K562 (cell line): ENCODE data around the gene CST7. TPM values are rescaled to one million over a fixed set of nuclear protein-coding genes. Genes with fewer than 3 reads are reported as not detected.

Experiments used
- ATAC-seq: fragments of 200-7000 bp; cut with Tn5 transposase; 3 replicates; pipeline ENCODE4 v1.9.1; 2020; ENCODE audit warnings: moderate library complexity
- BruUV-seq: library from RNA; stranded (reverse); fragments of 400-500 nt; replicated peaks from 2 replicates; lab custom pipeline; 2021; lab: Mats Ljungman, UMichigan
- CTCF ChIA-PET: fragments of 300-600 bp; formaldehyde crosslinking; extraction: SDS; loops from one replicate; lab custom pipeline; 2021; ENCODE audit warnings: low intra/inter-chr PET ratio; lab: Yijun Ruan, JAX
- POLR2A ChIA-PET: fragments of 300-600, 350-650 bp; sonication (Branson Sonifier 250); formaldehyde crosslinking; extraction: SDS; loops from one replicate; lab custom pipeline; 2021; ENCODE audit warnings: antibody characterized with exemption, inconsistent platforms; lab: Yijun Ruan, JAX
- DNase-seq, 4 experiments: peaks; one replicate each; pipeline versions ENCODE4 v3.0.0 to v3.0.0-alpha.2; 2011 to 2018; ENCODE audit warnings: low spot score in 3 of 4, mixed read lengths in 3 of 4; ENCODE audit errors: extremely low read depth in 1 of 4
- FAIRE-seq: peaks from 2 replicates; lab custom pipeline; 2011; peaks lifted over from hg19 to GRCh38; lab: Jason Lieb, UNC
- H2AFZ ChIP-seq: 2 replicates; pipeline ENCODE4 v1.6.0; 2011; ENCODE audit warnings: low read depth, low read length, control low read depth, inconsistent platforms
- H3K27ac ChIP-seq: fragments of 200-600 bp; 3 replicates; pipeline ENCODE4 v1.8.0; 2011; ENCODE audit warnings: low read depth, mild to moderate bottlenecking, control low read depth, inconsistent platforms, low read length, moderate library complexity, mixed read lengths; ENCODE audit errors: extremely low read depth
- H3K27me3 ChIP-seq, 2 experiments: fragments of 300-600 bp in 1 of 2; 2 replicates in 1 of 2; 3 replicates in 1 of 2; pipeline versions ENCODE4 v1.6.0 to v1.8.0; 2011; ENCODE audit warnings: inconsistent platforms in 2 of 2, low read length in 2 of 2, mild to moderate bottlenecking in 1 of 2, mixed read lengths in 1 of 2, moderate library complexity in 1 of 2; ENCODE audit not compliant: control insufficient read depth in 2 of 2, insufficient read depth in 2 of 2
- H3K36me3 ChIP-seq: fragments of 300-600 bp; 3 replicates; pipeline ENCODE4 v1.8.0; 2011; ENCODE audit warnings: mild to moderate bottlenecking, low read length, inconsistent platforms; ENCODE audit not compliant: control insufficient read depth, insufficient read depth
- H3K4me1 ChIP-seq, 2 experiments: fragments of 200-600 bp in 1 of 2; replicated peaks in 1 of 2; 2 replicates in 1 of 2; 3 replicates in 1 of 2; pipeline versions ENCODE4 v1.5.1 to v1.8.0; 2011; ENCODE audit warnings: inconsistent platforms in 2 of 2, low read length in 2 of 2, mild to moderate bottlenecking in 1 of 2, mixed read lengths in 1 of 2, moderate library complexity in 1 of 2; ENCODE audit not compliant: control insufficient read depth in 2 of 2, insufficient read depth in 2 of 2
- H3K4me2 ChIP-seq: 2 replicates; pipeline ENCODE4 v1.6.1; 2011; ENCODE audit warnings: low read length, control low read depth, inconsistent platforms, mixed read lengths; ENCODE audit not compliant: insufficient read depth
- H3K4me3 ChIP-seq: fragments of 200-600 bp; sonication (generic), shearing (Covaris generic); 2 replicates; pipeline ENCODE4 v1.5.1; 2016; ENCODE audit warnings: control low read depth, inconsistent platforms
- H3K79me2 ChIP-seq: fragments of 200-600 bp; 3 replicates; pipeline ENCODE4 v1.8.0; 2011; ENCODE audit warnings: low read length, inconsistent platforms; ENCODE audit not compliant: control insufficient read depth, insufficient read depth
- H3K9ac ChIP-seq, 2 experiments: 2 replicates each; pipeline versions ENCODE4 v1.6.0 to v1.6.1; 2011; ENCODE audit warnings: low read depth in 2 of 2, low read length in 2 of 2, control low read depth in 1 of 2, inconsistent platforms in 1 of 2, mild to moderate bottlenecking in 1 of 2, mixed read lengths in 1 of 2; ENCODE audit not compliant: insufficient read depth in 1 of 2
- H3K9me1 ChIP-seq: one replicate; pipeline ENCODE4 v1.6.0; 2011; ENCODE audit warnings: inconsistent platforms, mild to moderate bottlenecking, low read length, moderate library complexity; ENCODE audit not compliant: control insufficient read depth, insufficient read depth
- H3K9me3 ChIP-seq: replicated peaks from 2 replicates; pipeline ENCODE4 v1.5.1; 2011; ENCODE audit warnings: low read depth, low read length, inconsistent platforms; ENCODE audit not compliant: control insufficient read depth, insufficient read depth
- H4K20me1 ChIP-seq: replicated peaks from 2 replicates; pipeline ENCODE4 v1.6.1; 2011; ENCODE audit warnings: low read length, inconsistent platforms, mixed read lengths; ENCODE audit not compliant: control insufficient read depth, insufficient read depth
- ARID1B ChIP-seq: fragments of 450-650 bp; IDR thresholded peaks from 2 replicates; pipeline ENCODE4 v1.6.1; 2016; ENCODE audit warnings: antibody characterized with exemption, mild to moderate bottlenecking, inconsistent platforms
- BRD9 ChIP-seq: fragments of 450-650 bp; IDR thresholded peaks from 2 replicates; pipeline ENCODE4 v1.6.1; 2018; ENCODE audit warnings: low read depth; ENCODE audit not compliant: partially characterized antibody
- CHD4 ChIP-seq: fragments of 200-600 bp; sonication (generic); IDR thresholded peaks from 3 replicates; pipeline ENCODE4 v1.6.1; 2012; ENCODE audit warnings: low read depth, mild to moderate bottlenecking, mixed read lengths, low read length, inconsistent platforms; ENCODE audit not compliant: insufficient read depth, insufficient replicate concordance, poor library complexity, severe bottlenecking
- COPS2 ChIP-seq: fragments of 450-650 bp; conservative IDR thresholded peaks from 2 replicates; pipeline ENCODE4 v1.6.1; 2016; ENCODE audit warnings: mild to moderate bottlenecking, moderate library complexity
- EZH2 ChIP-seq: IDR thresholded peaks from 2 replicates; pipeline ENCODE4 v1.6.1; 2012; ENCODE audit warnings: low read depth, mild to moderate bottlenecking, inconsistent platforms, low read length, borderline replicate concordance
- GTF2F1 ChIP-seq: IDR thresholded peaks from 2 replicates; pipeline ENCODE4 v1.6.1; 2011; ENCODE audit warnings: low read depth, low read length, improper control_type of control experiment
- NCOA4 ChIP-seq: fragments of 450-650 bp; IDR thresholded peaks from 2 replicates; pipeline ENCODE4 v1.6.1; 2018; ENCODE audit warnings: mild to moderate bottlenecking; ENCODE audit not compliant: partially characterized antibody
- PATZ1 ChIP-seq: fragments of 250-450 bp; sonication (Bioruptor Pico); IDR thresholded peaks from 2 replicates; pipeline ENCODE4 v1.5.0; 2020; ENCODE audit warnings: mild to moderate bottlenecking, borderline replicate concordance
- PTTG1 ChIP-seq: fragments of 450-650 bp; IDR thresholded peaks from 2 replicates; pipeline ENCODE4 v1.6.1; 2016; ENCODE audit warnings: low read depth, mild to moderate bottlenecking, missing genetic modification characterization, missing compliant biosample characterization
- RAD21 ChIP-seq, 2 experiments: fragments of 250-450 bp in 1 of 2; fragments of 450-650 bp in 1 of 2; sonication (Bioruptor Pico) in 1 of 2; formaldehyde crosslinking in 1 of 2; IDR thresholded peaks in 1 of 2; conservative IDR thresholded peaks in 1 of 2; 2 replicates each; pipeline versions ENCODE4 v1.4.0 to v1.8.0; 2020 to 2022; ENCODE audit warnings: mild to moderate bottlenecking in 2 of 2, moderate library complexity in 1 of 2
- SFPQ ChIP-seq: fragments of 200-400 bp; formaldehyde crosslinking; IDR thresholded peaks from 2 replicates; pipeline ENCODE4 v1.6.1; 2017; ENCODE audit warnings: mild to moderate bottlenecking, low read depth, low read length, moderate library complexity
- SIRT6 ChIP-seq: IDR thresholded peaks from one replicate; pipeline ENCODE4 v1.6.1; 2012; ENCODE audit warnings: low read depth, mild to moderate bottlenecking, control low read depth, inconsistent platforms, low read length, moderate library complexity
- SP1 ChIP-seq: sonication (generic); formaldehyde crosslinking; IDR thresholded peaks from 2 replicates; pipeline ENCODE4 v1.8.1; 2022; ENCODE audit warnings: mild to moderate bottlenecking, missing genetic modification reagents
- SRSF9 ChIP-seq: fragments of 200-400 bp; formaldehyde crosslinking; IDR thresholded peaks from 2 replicates; pipeline ENCODE4 v1.6.1; 2017; ENCODE audit warnings: low read depth, low read length, borderline replicate concordance
- ZBTB26 ChIP-seq: fragments of 450-650 bp; formaldehyde crosslinking; IDR thresholded peaks from 2 replicates; pipeline ENCODE4 v1.4.0; 2022; ENCODE audit warnings: missing genetic modification characterization
- ZNF124 ChIP-seq: sonication (generic); formaldehyde crosslinking; IDR thresholded peaks from 2 replicates; pipeline ENCODE4 v1.8.1; 2022; ENCODE audit warnings: missing genetic modification reagents
- WGBS: fragments of 100-300 bp; shearing (Covaris generic); methylation state at CpG from one replicate; pipeline ENCODE4 v1.1.6; 2016; ENCODE audit warnings: low coverage, mixed read lengths; ENCODE audit not compliant: insufficient coverage; ENCODE audit errors: missing lambda C conversion rate; 5-methylcytosine and 5-hydroxymethylcytosine counted together
- in situ Hi-C: fragments of 300-500 bp; cut with MboI; formaldehyde crosslinking; loops from 4 replicates; pipeline ENCODE4 v1.15.0; 2018; ENCODE audit warnings: inconsistent platforms, mixed read lengths
- intact Hi-C: fragments of 100-400 bp; cut with micrococcal nuclease; formaldehyde crosslinking; loops from 2 replicates; pipeline ENCODE4 v1.14.2; 2022
- polyA plus RNA-seq, 8 experiments: library from polyadenylated mRNA; depleted of rRNA in 4 of 8; stranded (reverse) in 5 of 8; unstranded in 3 of 8; fragments of >200 nt; fragmentation: Nextera tagmentation in 2 of 8; fragmentation: Illumina TruSeq in 1 of 8; extraction: Ambion mirVana in 2 of 8; extraction: Trizol in 1 of 8; gene quantifications; 2 replicates each; pipeline versions ENCODE4 v1.2.1 to v1.2.3, GENCODE V29; 2011 to 2014; ENCODE audit warnings: inconsistent platforms in 1 of 8, missing spikeins in 1 of 8
- total RNA-seq, 7 experiments: library from RNA; depleted of rRNA in 6 of 7; stranded (reverse); fragments of >200 nt in 6 of 7; fragmentation: Illumina TruSeq in 2 of 7; extraction: Trizol in 2 of 7; gene quantifications; 2 replicates each; pipeline versions ENCODE4 v1.2.1 to v1.2.3, GENCODE V29; 2011 to 2021; ENCODE audit warnings: low replicate concordance in 1 of 7

The CST7 gene
- total and polyA plus RNA-seq, 9 of the 15 experiments (the other 6 are each of a cell fraction or from before 2014, with no cell fraction given) = not detected

- H3K4me3 ChIP-seq = no peak overlapping the region
- ChIA-PET CTCF (no interaction called here), POLR2A (interaction anchor here (1.1 kb wide), 1 partner anchor 26 kb away, joined by 3 read pairs; no protein-coding TSS in a partner anchor)
- no peaks in the 10 kb centered on the region for H3K9me1 ChIP-seq
- intact Hi-C loops (no loop called here), in situ Hi-C loops (loop anchor here (10.0 kb wide), 1 partner anchor 167 kb away; no protein-coding TSS in a partner anchor)
- no peak overlapping the region for H2AFZ ChIP-seq
- no peaks in the 10 kb centered on the region for H3K4me1 ChIP-seq
- H3K36me3 ChIP-seq = no peaks in the 10 kb centered on the region
- H3K27me3 ChIP-seq = peaks cover 3 to 51% of the 10 kb centered on the region in 2 experiments; a peak in 3 of 5 replicates
- no peak overlapping the region for H3K27ac ChIP-seq
- H3K9me3 ChIP-seq = no peaks in the 10 kb centered on the region
- no peak overlapping the region; a peak in 1 of 4 replicates for H3K9ac ChIP-seq
- H4K20me1 ChIP-seq = no peaks in the 10 kb centered on the region
- FAIRE-seq (no peak), DNase-seq (no peak), ATAC-seq (no peak)
- H3K79me2 ChIP-seq = no peaks in the 10 kb centered on the region
- no TSS peak for BruUV-seq
- WGBS = 2% methylated on average over 15 of the region's 22 CpGs
- no peak overlapping the region for H3K4me2 ChIP-seq
- no peak for TF ChIP-seq SRSF9
- TF ChIP-seq SIRT6 = no peak
- no peak for TF ChIP-seq BRD9
- no peak for TF ChIP-seq PTTG1
- TF ChIP-seq ZNF124 (CRISPR knock-in tag) = no peak
- TF ChIP-seq GTF2F1 = no peak
- TF ChIP-seq PATZ1 (CRISPR knock-in tag) = no peak
- TF ChIP-seq SFPQ = no peak
- no peak for TF ChIP-seq COPS2
- TF ChIP-seq SP1 (CRISPR knock-in tag) = no peak
- no peak for TF ChIP-seq ZBTB26 (CRISPR knock-in tag)
- no peak for TF ChIP-seq ARID1B
- TF ChIP-seq NCOA4 = no peak
- no peak for TF ChIP-seq EZH2
- TF ChIP-seq CHD4 = no peak
- no peak for TF ChIP-seq RAD21 (CRISPR knock-in tag; conservative IDR thresholded peaks at IDR 0.05 in 1 of 2, IDR thresholded peaks at IDR 0.05 in 1 of 2)
Observed at GRCh38 chr20:25007491-25008305, 58.6 kb downstream of the CST7 start.
